NCI-H748 (cell line): ENCODE measurements around the gene ATP2B2.

ENCODE experiments used
- DNase-seq: peaks from one replicate; lab custom pipeline; 2025; ENCODE audit not compliant: unreplicated experiment; lab: John Stamatoyannopoulos, UW

ATP2B2 gene

DNA sequence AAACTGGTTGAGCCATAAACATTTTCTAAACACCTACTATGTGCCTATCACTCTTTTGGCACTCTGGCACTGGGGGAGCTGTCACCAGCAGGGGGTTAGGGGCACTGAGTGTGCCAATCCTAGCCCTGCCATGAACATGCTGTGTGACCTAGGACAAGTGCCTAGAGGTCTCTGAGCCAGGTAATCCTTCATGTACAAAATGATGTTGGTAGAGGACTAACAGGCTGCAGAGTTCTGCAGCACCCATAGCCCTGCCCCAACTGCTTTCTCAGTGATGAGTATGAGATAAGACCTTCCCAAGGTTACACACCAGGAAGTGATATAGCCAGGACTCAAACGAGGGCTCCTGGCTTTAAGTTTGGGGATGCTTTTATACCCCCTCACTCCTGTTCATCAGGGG lies 99.6 kb downstream of the ATP2B2 start:
- DNase-seq: no peak

DNA sequence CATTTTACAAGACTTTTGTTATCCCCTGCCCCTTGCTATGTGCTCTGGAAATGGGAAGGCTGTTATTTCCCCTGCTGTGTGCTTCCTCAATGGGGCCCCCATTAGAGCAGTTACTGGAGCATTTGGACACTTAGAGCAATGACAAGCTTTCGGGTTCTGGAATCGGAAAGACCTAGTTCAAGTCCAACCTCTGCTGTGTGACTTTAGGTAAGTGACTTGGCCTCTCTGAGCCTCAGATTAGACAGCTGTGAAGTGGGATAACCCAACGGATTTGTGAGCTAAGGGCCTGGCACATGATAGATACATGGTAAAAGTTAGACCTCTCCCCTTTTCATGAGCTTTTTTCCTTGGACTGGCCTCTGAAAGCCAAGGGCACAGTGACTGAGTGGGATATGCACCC lies 100.5 kb downstream of the ATP2B2 start:
- no peak for DNase-seq

- no peak for DNase-seq
Measured at GRCh38 chr3:10404377-10404776, 101.0 kb downstream of the ATP2B2 start.

GRCh38 chr3:10401990-10402761 lies 103.2 kb downstream of the ATP2B2 start:
- DNase-seq: no peak

DNA sequence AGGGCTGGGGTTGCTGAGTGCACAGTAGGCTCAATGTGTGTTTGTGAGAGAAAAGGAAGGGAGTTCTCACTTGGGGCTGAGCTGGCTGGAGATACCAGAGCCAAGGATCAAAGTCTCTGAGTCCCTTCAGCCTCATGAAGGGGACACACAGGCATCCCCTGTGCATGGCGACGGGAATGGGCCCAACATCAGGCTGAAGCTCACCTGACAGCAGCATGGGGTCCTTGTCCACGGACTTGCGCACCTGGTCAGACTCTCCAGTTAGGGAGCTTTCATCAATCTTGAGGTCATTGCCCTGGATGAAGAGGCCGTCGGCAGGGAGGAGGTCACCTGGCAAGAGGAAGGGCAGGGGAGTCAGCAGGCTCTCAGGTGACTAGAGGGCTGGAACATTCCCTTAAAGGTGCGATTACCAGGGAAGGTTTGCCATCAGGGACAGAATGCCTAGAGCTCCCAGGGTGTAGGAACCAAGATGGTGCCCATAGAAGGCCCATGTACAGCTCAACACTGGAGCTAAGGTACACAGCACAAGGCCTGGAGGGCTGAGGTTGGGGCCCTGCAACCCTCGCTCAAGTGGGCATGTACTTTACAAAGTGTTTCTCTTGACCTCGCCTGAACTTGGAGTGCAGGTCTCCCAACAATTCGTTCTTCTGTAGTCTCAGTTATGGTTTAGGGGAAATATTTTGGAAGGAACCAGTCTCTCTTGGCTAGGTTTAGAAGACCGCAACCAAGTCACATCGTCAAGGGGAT lies 104.5 kb downstream of the ATP2B2 start:
- DNase-seq: no peak

- no peak for DNase-seq
Measured at GRCh38 chr3:10400050-10400748, 105.2 kb downstream of the ATP2B2 start.

- no peak for DNase-seq
Measured at GRCh38 chr3:10399634-10400033, 105.8 kb downstream of the ATP2B2 start.

GRCh38 chr3:10398341-10398740 lies 107.0 kb downstream of the ATP2B2 start:
- DNase-seq: peak; percentile 1

DNA sequence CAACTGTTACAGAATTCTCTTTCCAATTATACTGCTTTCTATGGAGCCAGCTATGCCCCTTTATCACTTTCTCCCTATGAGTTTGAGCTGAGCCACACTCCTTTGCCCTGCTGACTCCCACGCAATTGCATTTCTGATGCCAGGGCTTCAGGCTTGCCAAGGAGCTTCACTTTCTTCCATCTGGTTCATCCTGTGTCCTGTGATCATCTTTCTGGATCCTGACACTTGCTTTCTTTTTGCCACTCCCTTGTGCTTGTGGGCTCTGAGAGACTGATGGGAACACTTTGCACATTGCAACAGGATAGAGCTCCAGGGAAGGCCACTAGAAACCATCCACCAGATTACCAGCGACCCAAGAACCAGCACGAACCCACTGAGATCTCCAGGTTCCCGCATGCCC lies 107.5 kb downstream of the ATP2B2 start:
- no peak for DNase-seq

GRCh38 chr3:10396931-10397330 lies 108.5 kb downstream of the ATP2B2 start:
- no peak for DNase-seq

- DNase-seq: no peak
Measured at GRCh38 chr3:10396083-10396482, 109.3 kb downstream of the ATP2B2 start.

DNA sequence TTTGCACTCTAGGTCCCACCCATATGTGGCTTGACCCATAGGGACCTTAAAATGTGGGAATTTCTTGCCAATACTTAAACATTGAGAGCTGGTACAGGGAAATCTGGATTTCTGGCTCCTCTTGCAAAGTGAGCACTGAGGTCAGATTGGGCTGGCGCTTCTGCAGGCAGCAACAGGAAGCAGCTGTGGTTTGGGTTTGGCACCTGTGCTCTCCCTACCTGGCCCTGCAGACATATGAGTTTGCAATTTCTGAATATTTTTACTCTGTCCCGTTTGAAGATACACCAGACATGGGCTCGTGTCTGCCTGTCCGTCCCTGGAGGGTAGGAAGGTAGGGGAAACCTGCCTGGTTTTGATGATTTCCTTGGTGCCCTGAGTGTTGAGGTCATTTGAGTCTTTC lies 109.7 kb downstream of the ATP2B2 start:
- DNase-seq: no peak

DNA sequence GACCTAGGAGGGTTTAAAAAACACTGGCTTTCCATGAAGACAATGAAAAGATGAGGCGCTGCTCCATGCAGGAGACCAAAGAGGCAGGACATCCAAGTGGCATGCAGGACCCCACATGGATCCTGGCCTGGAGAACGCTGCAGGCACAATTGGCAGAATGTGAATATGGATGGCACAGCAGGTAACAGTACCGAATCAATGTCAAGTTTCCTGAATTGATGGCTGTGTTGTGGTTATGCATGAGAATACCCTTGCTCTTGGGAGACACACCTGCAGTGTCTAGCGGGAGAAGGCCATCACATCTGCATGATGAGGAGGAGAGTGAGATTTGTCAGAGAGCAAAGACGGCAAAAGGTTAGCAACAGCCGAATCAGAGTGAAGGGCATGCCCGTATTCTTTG lies 110.2 kb downstream of the ATP2B2 start:
- no peak for DNase-seq

DNA sequence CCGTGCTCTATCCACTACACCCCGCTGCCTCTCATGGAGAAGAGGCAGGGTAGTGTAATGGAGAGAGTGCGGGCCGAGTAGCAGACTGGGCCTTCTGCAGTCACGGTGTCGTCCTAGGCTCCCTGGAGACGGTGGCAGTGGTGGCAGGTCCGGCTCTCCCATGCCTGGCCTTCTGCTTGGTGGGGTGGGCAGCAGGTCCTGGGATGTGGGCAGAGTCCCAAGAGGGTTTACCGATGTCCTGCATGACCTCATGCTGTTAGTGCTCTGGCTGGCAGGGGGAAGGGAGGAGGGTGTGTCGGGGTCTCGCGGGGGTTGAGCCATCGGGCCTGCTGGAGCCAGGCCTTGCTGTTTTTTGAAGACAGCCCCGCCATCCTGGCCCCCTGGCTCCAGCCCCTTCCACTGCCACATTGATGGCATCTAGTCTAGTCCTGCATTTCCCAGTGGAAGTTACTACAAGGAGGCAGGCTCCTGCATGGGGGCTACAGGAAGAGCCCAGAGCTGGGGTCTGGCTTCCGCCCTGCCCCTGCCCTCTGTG lies 110.8 kb downstream of the ATP2B2 start:
- no peak for DNase-seq

- DNase-seq: no peak
Measured at GRCh38 chr3:10393514-10393913, 111.9 kb downstream of the ATP2B2 start.

- no peak for DNase-seq
Measured at GRCh38 chr3:10392906-10393461, 112.4 kb downstream of the ATP2B2 start.

DNA sequence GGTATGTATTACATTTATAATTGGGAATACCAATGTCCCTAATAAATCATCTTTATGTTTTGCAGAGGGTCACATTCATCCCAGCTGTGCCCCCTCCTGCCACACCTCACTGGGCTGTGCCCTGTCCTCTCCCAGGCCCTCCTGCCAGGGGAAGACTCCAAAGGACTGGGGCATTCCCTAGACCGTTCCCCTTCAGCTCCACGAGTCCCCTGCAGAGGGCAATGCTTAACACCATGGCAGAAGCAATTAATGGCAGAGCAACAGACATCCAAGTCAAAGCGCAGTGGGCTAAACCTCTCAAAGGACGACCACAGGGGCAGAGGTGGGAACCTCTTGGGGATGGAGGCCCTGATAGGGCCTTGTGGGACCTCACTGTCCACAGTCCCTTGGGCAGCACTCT lies 113.1 kb downstream of the ATP2B2 start:
- no peak for DNase-seq

GRCh38 chr3:10391391-10391790 lies 114.0 kb downstream of the ATP2B2 start:
- DNase-seq: no peak

GRCh38 chr3:10390641-10391373 lies 114.6 kb downstream of the ATP2B2 start:
- DNase-seq: no peak

- no peak for DNase-seq
Measured at GRCh38 chr3:10389995-10390394, 115.4 kb downstream of the ATP2B2 start.

DNA sequence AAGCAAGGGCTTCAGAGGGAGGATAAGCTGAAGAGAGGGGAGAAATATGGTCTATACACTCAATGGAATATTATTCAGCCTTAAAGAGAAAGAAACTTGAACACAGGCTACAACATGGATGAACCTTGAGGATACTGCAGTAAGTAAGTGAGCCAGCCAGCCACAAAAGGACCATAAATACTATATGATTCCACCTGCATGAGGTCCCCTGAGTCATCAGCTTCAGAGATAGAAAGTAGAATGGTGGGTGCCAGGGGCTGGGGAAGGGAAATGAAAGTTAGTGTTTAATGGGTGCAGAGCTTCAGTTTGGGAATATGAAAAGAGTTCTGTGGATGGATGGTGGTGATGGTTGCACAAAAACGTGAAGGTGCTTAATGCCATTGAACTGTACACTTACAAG lies 116.0 kb downstream of the ATP2B2 start:
- no peak for DNase-seq
